Measurements from ENCODE around the gene SLC27A4.

- TF ChIP-seq CTCF (IDR thresholded peaks at IDR 0.05) (no peak), POLR2A (IDR thresholded peaks at IDR 0.05) (no peak)
Measured at GRCh38 chr9:128304971-128305288, 35.4 kb upstream of the SLC27A4 start.
